HCT116 (cell line): ENCODE measurements around the gene SUGCT. TPM values are rescaled to one million over a fixed set of nuclear protein-coding genes. Genes with fewer than 3 reads are reported as not detected.

Experiments used
- ATAC-seq: fragments of 200-7000 bp; cut with Tn5 transposase; 2 replicates; pipeline ENCODE4 v1.9.1; 2020; ENCODE audit warnings: mild to moderate bottlenecking, moderate library complexity
- BruUV-seq: library from RNA; stranded (reverse); fragments of 400-500 nt; replicated peaks from 2 replicates; lab custom pipeline; 2021; lab: Mats Ljungman, UMichigan
- CTCF ChIA-PET: fragments of 300-600 bp; sonication (Branson Sonifier 250); formaldehyde crosslinking; loops from one replicate; lab custom pipeline; 2021; ENCODE audit warnings: antibody characterized with exemption; lab: Charles Lee
- POLR2A ChIA-PET: fragments of 300-600, 350-600 bp; sonication (Branson Sonifier 250); formaldehyde crosslinking; loops from one replicate; lab custom pipeline; 2021; ENCODE audit warnings: antibody characterized with exemption; lab: Charles Lee
- RAD21 ChIA-PET, 2 experiments: fragments of 300-600 bp; sonication (Branson Sonifier 250); formaldehyde crosslinking; loops; one replicate each; lab custom pipeline; 2023; ENCODE audit warnings: low total read pairs in 2 of 2; ENCODE audit not compliant: uncharacterized antibody in 2 of 2, unreplicated experiment in 2 of 2, low non-redundant PET in 1 of 2; lab: Charles Lee
- DNase-seq: peaks from one replicate; pipeline ENCODE4 v3.0.0-alpha.2; 2010; ENCODE audit warnings: low read depth, low spot score
- H2AFZ ChIP-seq: fragments of 200-600 bp; shearing (Covaris generic), sonication (generic); 2 replicates; pipeline ENCODE4 v1.6.1; 2017; ENCODE audit warnings: low read depth, mixed run types, mixed read lengths, antibody characterized with exemption, low read length; ENCODE audit not compliant: poor library complexity, severe bottlenecking
- H3K27ac ChIP-seq: 2 replicates; pipeline ENCODE4 v1.5.1; 2012; ENCODE audit warnings: low read depth, low read length
- H3K27me3 ChIP-seq: fragments of 200-600 bp; sonication (generic); 2 replicates; pipeline ENCODE4 v1.6.1; 2016; ENCODE audit warnings: mixed run types, low read length, mixed read lengths; ENCODE audit not compliant: insufficient read depth
- H3K36me3 ChIP-seq, 2 experiments: fragments of 200-500 bp in 1 of 2; fragments of 200-600 bp in 1 of 2; sonication (Bioruptor generic) in 1 of 2; sonication (generic) in 1 of 2; 2 replicates each; pipeline versions ENCODE4 v1.5.1 to v1.6.1; 2014 to 2016; ENCODE audit warnings: low read length in 2 of 2, inconsistent platforms in 1 of 2, mixed read lengths in 1 of 2, mixed run types in 1 of 2; ENCODE audit not compliant: insufficient read depth in 2 of 2, control insufficient read depth in 1 of 2
- H3K4me1 ChIP-seq, 2 experiments: fragments of 200-600 bp in 1 of 2; sonication (generic) in 1 of 2; 2 replicates each; pipeline versions ENCODE4 v1.5.1 to v1.6.1; 2012 to 2017; ENCODE audit warnings: low read length in 2 of 2, inconsistent platforms in 1 of 2, mild to moderate bottlenecking in 1 of 2, mixed read lengths in 1 of 2, mixed run types in 1 of 2, moderate library complexity in 1 of 2; ENCODE audit not compliant: insufficient read depth in 2 of 2, control insufficient read depth in 1 of 2
- H3K4me2 ChIP-seq: fragments of 200-600 bp; sonication (generic); 2 replicates; pipeline ENCODE4 v1.6.1; 2017; ENCODE audit warnings: mixed run types, low read length, mixed read lengths
- H3K4me3 ChIP-seq, 2 experiments: fragments of 200-600 bp in 1 of 2; sonication (generic) in 1 of 2; replicated peaks in 1 of 2; 2 replicates each; pipeline ENCODE4 v1.5.1; 2011 to 2016; ENCODE audit warnings: low read length in 2 of 2, control low read depth in 1 of 2, low read depth in 1 of 2, mild to moderate bottlenecking in 1 of 2, mixed read lengths in 1 of 2, mixed run types in 1 of 2
- H3K79me2 ChIP-seq: fragments of 200-600 bp; sonication (generic); 2 replicates; pipeline ENCODE4 v1.6.1; 2017; ENCODE audit warnings: mild to moderate bottlenecking, mixed run types, low read length, moderate library complexity, mixed read lengths; ENCODE audit not compliant: insufficient read depth
- H3K9ac ChIP-seq: fragments of 200-600 bp; sonication (generic); 2 replicates; pipeline ENCODE4 v1.6.1; 2016; ENCODE audit warnings: low read length, mixed read lengths
- H3K9me2 ChIP-seq: fragments of 200-600 bp; sonication (generic), shearing (Covaris generic); 2 replicates; pipeline ENCODE4 v1.6.1; 2017; ENCODE audit warnings: mixed run types, mild to moderate bottlenecking, moderate library complexity; ENCODE audit not compliant: insufficient read depth
- H3K9me3 ChIP-seq, 2 experiments: fragments of 200-500 bp in 1 of 2; fragments of 200-600 bp in 1 of 2; sonication (Bioruptor generic) in 1 of 2; sonication (generic) in 1 of 2; 2 replicates each; pipeline ENCODE4 v1.6.1; 2014 to 2017; ENCODE audit warnings: low read length in 2 of 2, mixed read lengths in 2 of 2, inconsistent platforms in 1 of 2, low read depth in 1 of 2, mild to moderate bottlenecking in 1 of 2, mixed run types in 1 of 2, moderate library complexity in 1 of 2; ENCODE audit not compliant: control insufficient read depth in 1 of 2, insufficient read depth in 1 of 2
- H4K20me1 ChIP-seq: fragments of 200-600 bp; sonication (generic), shearing (Covaris generic); 2 replicates; pipeline ENCODE4 v1.6.1; 2017; ENCODE audit warnings: mixed run types, mild to moderate bottlenecking, moderate library complexity; ENCODE audit not compliant: insufficient read depth
- ATF3 ChIP-seq: IDR thresholded peaks from 2 replicates; pipeline ENCODE4 v1.6.1; 2012
- CBX3 ChIP-seq: IDR thresholded peaks from 2 replicates; pipeline ENCODE4 v1.6.1; 2012; ENCODE audit warnings: low read depth
- EGR1 ChIP-seq: IDR thresholded peaks from 2 replicates; pipeline ENCODE4 v1.6.1; 2012; ENCODE audit warnings: low read depth
- EZH2phosphoT487 ChIP-seq: fragments of 200-600 bp; IDR thresholded peaks from 2 replicates; pipeline ENCODE4 v1.6.1; 2018; ENCODE audit warnings: antibody characterized with exemption, borderline replicate concordance
- FOSL1 ChIP-seq: IDR thresholded peaks from 2 replicates; pipeline ENCODE4 v1.6.1; 2012; ENCODE audit warnings: low read depth
- POLR2AphosphoS5 ChIP-seq: IDR thresholded peaks from 2 replicates; pipeline ENCODE4 v1.6.1; 2011; ENCODE audit warnings: mild to moderate bottlenecking, low read depth, low read length, moderate library complexity
- SIN3A ChIP-seq: IDR thresholded peaks from 2 replicates; pipeline ENCODE4 v1.6.1; 2012; ENCODE audit warnings: low read depth
- SP1 ChIP-seq: IDR thresholded peaks from 2 replicates; pipeline ENCODE4 v1.6.1; 2012; ENCODE audit warnings: low read depth
- YY1 ChIP-seq: IDR thresholded peaks from 2 replicates; pipeline ENCODE4 v1.6.1; 2011; ENCODE audit warnings: low read length, low read depth, moderate library complexity, mild to moderate bottlenecking; ENCODE audit not compliant: insufficient replicate concordance; ENCODE audit errors: extremely low read depth
- ZFX ChIP-seq: fragments of 450-650 bp; IDR thresholded peaks from 2 replicates; pipeline ENCODE4 v1.6.1; 2017
- intact Hi-C: fragments of 100-400 bp; cut with micrococcal nuclease; formaldehyde crosslinking; loops from 2 replicates; pipeline ENCODE4 v1.10.0; 2022
- total RNA-seq: library from RNA; stranded (reverse); gene quantifications from one replicate; pipeline ENCODE4 v1.2.1, GENCODE V29; 2021; ENCODE audit not compliant: unreplicated experiment
- TF ChIP-seq, protein P1 (sequence below), 3 experiments: fragments of 200-600 bp in 1 of 3; sonication (generic) in 1 of 3; IDR thresholded peaks in 2 of 3; conservative IDR thresholded peaks in 1 of 3; 2 replicates each; pipeline ENCODE4 v1.5.1; 2012 to 2017; ENCODE audit warnings: low read depth in 2 of 3, low read length in 2 of 3, antibody characterized with exemption in 1 of 3, borderline replicate concordance in 1 of 3, control low read depth in 1 of 3, mild to moderate bottlenecking in 1 of 3, mixed read lengths in 1 of 3, mixed run types in 1 of 3, moderate library complexity in 1 of 3; ENCODE audit not compliant: insufficient read depth in 1 of 3

The SUGCT gene
- total RNA-seq, 1 experiment from 2014 or later = 4.4 TPM

DNA sequence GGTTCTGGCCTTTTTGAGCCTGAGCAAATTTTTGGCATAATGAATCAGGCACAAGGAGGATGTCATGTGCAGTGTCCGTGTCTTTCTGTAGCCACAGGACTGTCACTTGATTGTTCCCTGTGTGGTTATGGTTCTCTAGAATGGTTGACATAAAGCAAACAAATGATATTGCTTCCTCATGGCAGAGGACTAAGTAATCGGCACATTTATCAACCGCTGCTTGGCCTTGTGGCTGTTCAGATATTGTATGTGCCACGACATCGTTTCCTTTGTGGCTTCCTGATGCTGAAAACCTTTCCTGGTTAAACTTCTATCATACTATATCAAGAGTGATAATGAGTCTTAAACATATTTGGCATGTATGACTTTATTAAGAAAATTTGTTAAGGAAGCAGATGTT is 598.8 kb downstream of the SUGCT start:
- H4K20me1 ChIP-seq = no peaks in the 10 kb centered on the region
- H3K9me2 ChIP-seq = no peaks in the 10 kb centered on the region
- DNase-seq (no peak), ATAC-seq (peak; percentile 47)
- no peaks in the 10 kb centered on the region for H3K9me3 ChIP-seq
- H3K9ac ChIP-seq = no peak overlapping the region
- H3K27me3 ChIP-seq = 0 out of 2 replicates have a peak, but pooled peaks cover 5% of the 10 kb centered on the region
- ChIA-PET POLR2A (no interaction called here), RAD21 (no interaction called here), CTCF (no interaction called here)
- peaks cover 5 to 11% of the 10 kb centered on the region in 2 experiments; a peak in 3 of 4 replicates for H3K4me1 ChIP-seq
- H2AFZ ChIP-seq = no peak overlapping the region
- intact Hi-C loops = no loop called here
- BruUV-seq = no TSS peak
- TF ChIP-seq EGR1 (no peak), SP1 (no peak), ZFX (no peak), CBX3 (no peak), SIN3A (no peak), EZH2phosphoT487 (no peak), ATF3 (no peak), POLR2AphosphoS5 (no peak), FOSL1 (no peak), YY1 (no peak)
- TF ChIP-seq, protein P1, sequence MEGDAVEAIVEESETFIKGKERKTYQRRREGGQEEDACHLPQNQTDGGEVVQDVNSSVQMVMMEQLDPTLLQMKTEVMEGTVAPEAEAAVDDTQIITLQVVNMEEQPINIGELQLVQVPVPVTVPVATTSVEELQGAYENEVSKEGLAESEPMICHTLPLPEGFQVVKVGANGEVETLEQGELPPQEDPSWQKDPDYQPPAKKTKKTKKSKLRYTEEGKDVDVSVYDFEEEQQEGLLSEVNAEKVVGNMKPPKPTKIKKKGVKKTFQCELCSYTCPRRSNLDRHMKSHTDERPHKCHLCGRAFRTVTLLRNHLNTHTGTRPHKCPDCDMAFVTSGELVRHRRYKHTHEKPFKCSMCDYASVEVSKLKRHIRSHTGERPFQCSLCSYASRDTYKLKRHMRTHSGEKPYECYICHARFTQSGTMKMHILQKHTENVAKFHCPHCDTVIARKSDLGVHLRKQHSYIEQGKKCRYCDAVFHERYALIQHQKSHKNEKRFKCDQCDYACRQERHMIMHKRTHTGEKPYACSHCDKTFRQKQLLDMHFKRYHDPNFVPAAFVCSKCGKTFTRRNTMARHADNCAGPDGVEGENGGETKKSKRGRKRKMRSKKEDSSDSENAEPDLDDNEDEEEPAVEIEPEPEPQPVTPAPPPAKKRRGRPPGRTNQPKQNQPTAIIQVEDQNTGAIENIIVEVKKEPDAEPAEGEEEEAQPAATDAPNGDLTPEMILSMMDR (IDR thresholded peaks at IDR 0.05 in 2 of 3, conservative IDR thresholded peaks at IDR 0.05 in 1 of 3; ENCODE audit: borderline replicate concordance in 1 of 3, insufficient read depth in 1 of 3, low read depth in 2 of 3, low read length in 2 of 3) = no peak
- H3K36me3 ChIP-seq = no peaks in the 10 kb centered on the region
- no peak overlapping the region for H3K4me3 ChIP-seq
- H3K79me2 ChIP-seq = no peaks in the 10 kb centered on the region
- H3K4me2 ChIP-seq = peak overlapping the region; percentile 24; the same call in 1 of the 2 replicates
- H3K27ac ChIP-seq = no peak overlapping the region
